ENCODE results near the gene ERCC2. TPM values are rescaled to one million over a fixed set of nuclear protein-coding genes. Genes with fewer than 3 reads are reported as not detected.

The ERCC2 gene
- total RNA-seq, 1 experiment from 2014 or later = 58.9 TPM

DNA sequence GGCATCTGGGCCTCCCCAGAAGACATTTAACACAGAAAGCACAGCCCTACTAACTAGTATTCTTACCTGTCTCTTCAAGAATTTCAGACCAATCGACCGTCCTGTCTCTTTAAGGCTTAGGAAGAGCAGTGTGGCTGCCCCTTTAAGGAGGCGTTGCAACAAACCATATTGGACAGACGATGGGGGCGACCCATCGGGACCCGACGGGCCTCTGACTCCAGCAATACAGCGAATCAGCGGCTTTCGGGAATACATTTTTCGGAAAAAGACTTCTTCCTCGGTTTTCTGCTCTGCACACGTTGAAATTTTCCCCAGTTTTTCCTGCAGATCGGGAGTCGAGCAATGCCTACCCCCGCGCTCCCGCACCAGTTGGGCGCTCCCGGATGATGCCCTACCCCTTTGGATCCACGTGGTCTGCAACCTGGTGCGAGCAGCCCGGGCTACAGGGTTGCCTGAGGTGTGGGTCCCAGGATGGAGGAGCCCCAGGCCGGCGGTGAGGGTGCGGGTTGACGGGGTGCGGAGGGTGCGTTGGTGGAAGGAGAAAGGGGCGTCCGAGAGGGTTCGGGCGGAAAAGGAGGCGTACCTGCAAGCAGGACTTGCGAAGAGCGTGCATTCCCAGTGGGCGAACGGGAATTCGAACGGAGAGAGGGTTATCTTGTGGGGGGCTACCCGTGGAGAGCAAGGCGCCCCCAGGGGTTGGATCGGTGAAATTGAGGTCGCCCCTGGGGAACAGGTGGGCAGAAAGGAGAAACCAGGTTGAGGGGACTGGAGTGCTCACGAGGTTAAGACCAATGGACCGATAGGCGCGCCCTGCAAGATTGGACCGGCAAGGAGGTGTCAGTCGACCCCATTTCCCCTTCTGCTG, 36.1 kb upstream of the ERCC2 start, which contains the start of gene POLR1G (continued):
- TF ChIP-seq POLR2AphosphoS5 (IDR thresholded peaks at IDR 0.05; ENCODE audit: low read depth, low read length) = peak; percentile 73
- TF ChIP-seq, protein P1, sequence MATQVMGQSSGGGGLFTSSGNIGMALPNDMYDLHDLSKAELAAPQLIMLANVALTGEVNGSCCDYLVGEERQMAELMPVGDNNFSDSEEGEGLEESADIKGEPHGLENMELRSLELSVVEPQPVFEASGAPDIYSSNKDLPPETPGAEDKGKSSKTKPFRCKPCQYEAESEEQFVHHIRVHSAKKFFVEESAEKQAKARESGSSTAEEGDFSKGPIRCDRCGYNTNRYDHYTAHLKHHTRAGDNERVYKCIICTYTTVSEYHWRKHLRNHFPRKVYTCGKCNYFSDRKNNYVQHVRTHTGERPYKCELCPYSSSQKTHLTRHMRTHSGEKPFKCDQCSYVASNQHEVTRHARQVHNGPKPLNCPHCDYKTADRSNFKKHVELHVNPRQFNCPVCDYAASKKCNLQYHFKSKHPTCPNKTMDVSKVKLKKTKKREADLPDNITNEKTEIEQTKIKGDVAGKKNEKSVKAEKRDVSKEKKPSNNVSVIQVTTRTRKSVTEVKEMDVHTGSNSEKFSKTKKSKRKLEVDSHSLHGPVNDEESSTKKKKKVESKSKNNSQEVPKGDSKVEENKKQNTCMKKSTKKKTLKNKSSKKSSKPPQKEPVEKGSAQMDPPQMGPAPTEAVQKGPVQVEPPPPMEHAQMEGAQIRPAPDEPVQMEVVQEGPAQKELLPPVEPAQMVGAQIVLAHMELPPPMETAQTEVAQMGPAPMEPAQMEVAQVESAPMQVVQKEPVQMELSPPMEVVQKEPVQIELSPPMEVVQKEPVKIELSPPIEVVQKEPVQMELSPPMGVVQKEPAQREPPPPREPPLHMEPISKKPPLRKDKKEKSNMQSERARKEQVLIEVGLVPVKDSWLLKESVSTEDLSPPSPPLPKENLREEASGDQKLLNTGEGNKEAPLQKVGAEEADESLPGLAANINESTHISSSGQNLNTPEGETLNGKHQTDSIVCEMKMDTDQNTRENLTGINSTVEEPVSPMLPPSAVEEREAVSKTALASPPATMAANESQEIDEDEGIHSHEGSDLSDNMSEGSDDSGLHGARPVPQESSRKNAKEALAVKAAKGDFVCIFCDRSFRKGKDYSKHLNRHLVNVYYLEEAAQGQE (IDR thresholded peaks at IDR 0.05; ENCODE audit: low read depth) = no peak
- TF ChIP-seq, protein P2, sequence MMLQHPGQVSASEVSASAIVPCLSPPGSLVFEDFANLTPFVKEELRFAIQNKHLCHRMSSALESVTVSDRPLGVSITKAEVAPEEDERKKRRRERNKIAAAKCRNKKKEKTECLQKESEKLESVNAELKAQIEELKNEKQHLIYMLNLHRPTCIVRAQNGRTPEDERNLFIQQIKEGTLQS (IDR thresholded peaks at IDR 0.05) = no peak
- TF ChIP-seq TCF7L2 (IDR thresholded peaks at IDR 0.05; ENCODE audit: borderline replicate concordance, extremely low read depth, insufficient read depth, insufficient read length) = peak; percentile 47
- no peak for TF ChIP-seq RAD21 (IDR thresholded peaks at IDR 0.05; ENCODE audit: low read depth)
- TF ChIP-seq ZNF274 (IDR thresholded peaks at IDR 0.05; ENCODE audit: low read depth, low read length) = no peak
- TF ChIP-seq EZH2 (IDR thresholded peaks at IDR 0.05) = no peak
